NOMO-1 treated with dmso at 0.1 percent for 144 hours (cell line): ENCODE measurements around the gene FAM24A.

Source experiments
- DNase-seq: peaks from one replicate; lab custom pipeline; 2025; ENCODE audit not compliant: unreplicated experiment; lab: John Stamatoyannopoulos, UW

Gene FAM24A

GRCh38 chr10:122930140-122930539, 19.7 kb downstream of the FAM24A start:
- no peak for DNase-seq

DNA sequence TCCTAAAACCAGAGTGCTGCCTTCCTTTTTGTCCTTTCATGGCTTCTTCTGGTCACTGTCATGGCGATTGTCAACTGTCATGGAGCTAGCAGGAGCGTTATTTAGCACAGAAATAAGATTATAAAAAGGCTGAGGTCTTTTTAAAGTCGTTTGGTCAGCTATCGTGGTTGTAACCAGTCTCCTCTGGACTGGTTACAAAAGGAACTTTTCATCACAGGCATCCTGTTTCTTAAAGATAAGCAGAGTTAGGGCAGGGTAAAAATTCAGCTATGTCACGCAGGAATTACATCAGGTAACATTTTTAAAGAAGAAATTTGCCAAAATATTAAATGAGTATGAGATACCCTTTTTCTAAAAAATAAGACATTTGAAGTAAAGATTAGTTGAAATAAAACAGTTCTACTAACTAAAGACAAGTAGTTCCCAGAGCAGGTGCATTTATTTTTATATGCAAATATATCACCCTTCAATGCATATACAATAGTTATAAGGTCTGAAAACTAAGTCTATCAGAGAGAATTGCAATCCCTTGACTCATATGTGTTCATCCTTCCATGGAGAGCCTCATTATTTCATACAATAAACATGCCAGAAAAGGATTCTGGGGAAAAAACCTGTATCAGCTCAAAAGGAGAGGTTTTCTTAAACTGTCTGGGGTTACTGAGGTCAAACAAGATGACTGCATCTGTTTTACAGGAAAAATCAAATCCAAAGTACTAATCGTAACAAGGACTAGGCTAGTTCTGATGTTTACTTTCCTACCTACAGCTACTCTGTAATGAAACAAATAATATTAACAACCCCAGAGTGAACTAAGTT, 20.9 kb downstream of the FAM24A start:
- no peak for DNase-seq

DNA sequence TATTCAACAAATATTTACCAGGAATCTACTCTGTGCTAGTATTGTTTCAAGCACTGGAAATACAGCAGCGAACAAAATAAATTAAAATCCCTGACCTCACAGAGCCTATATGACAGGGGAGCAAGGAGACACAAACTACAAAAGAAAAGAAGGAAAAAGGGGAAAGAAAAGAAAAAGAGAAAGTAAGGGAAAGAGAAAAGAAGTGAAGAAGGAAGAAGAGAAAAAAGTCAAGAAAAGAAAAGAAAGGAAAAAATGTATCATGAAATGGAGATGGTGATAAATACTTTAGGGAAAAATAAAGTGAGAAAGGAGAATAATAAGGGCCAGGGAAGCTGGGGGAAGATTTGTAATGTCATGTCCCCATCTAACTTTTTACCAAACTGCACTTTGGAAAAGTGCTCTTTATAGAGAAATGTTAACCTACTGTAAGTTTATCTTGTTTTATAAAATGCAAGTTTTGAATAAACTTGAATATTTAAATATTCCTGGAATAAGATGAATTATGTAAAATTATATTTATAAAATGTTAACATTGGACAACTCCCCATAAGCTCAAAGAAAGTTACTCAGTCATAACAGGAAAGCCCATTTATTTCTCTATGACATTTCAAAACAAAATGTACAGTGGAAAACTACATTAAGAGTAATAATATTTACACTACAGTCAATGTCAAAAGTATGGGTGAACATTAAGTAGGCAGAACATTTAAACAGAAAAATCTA, 28.9 kb downstream of the FAM24A start:
- DNase-seq, result no peak

DNA sequence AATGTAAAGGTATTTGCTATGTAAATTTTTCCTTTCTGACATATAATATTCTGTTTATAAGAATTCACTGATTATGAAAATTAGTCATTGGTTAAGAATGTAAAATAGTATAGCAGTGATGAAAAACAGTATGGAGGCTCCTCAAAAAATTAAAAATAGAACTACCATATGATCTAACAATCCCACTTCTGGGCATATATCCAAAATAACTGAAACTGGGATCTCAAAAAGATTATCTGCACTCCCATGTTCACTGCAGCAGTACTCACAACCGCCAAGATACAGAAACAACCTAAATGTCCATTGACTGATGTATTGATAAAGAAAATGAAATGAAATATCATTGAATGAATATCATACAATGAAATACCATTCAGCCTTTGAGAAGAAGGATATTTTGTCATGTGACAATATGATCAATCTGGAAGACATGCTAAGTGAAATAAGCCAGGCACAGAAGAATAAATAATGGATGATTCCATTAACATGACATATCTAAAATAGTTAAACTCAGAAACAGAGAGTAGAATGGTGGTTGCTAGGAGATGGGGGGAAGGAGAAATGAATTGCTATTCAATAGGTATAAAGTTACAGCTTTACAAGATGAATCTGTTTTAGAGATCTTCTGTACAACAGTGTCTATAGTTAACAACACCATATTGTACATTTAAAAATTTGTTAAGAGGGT, 29.6 kb downstream of the FAM24A start:
- no peak for DNase-seq

DNA sequence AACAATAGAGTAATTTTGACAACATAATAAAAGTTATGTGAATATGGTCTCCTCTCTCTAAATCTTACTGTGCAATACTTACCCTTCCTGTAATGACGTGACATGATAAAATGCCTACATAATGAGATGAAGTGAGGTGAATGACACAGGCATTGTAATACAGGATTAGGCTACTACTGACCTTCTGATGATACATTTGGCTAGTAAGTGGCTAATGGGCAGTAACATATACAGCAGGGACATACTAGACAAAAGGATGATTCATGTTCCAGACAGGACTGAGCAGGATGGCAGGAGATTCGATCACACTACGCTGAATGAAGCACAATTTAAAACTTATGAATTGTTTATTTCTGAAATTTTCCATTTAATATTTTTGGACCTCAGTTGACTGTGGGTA, 38.9 kb downstream of the FAM24A start:
- DNase-seq, result no peak

GRCh38 chr10:122953902-122954730, 43.7 kb downstream of the FAM24A start, which contains the start of gene C10orf88:
Gene C10orf88 (minus strand): TSS chr10:122954227. CDS start chr10:122954178, 49 bp downstream.
- DNase-seq, result peak; percentile 99

GRCh38 chr10:122954731-122955050, 44.3 kb downstream of the FAM24A start:
- DNase-seq, result no peak

- no peak for DNase-seq
Observed at GRCh38 chr10:122955892-122956291, 45.5 kb downstream of the FAM24A start.

DNA sequence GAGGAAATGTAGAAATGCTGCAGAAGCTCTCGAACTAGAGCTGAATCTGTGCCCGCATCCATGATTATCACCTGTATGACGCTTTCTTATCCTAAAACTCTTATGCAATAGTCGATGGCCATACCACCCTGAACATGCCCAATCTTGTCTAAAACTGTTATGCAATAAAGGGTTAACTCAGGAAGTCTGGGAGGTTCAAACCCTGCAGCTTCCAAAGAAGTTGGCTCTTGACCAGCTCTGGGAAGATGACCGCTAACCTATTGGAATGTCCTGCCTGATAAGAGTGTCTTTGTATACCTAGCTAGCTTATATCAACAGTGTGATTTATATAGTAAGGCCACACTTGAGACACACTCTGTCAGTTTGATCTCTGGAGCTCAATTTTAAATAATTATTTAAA, 47.1 kb downstream of the FAM24A start:
- no peak for DNase-seq

DNA sequence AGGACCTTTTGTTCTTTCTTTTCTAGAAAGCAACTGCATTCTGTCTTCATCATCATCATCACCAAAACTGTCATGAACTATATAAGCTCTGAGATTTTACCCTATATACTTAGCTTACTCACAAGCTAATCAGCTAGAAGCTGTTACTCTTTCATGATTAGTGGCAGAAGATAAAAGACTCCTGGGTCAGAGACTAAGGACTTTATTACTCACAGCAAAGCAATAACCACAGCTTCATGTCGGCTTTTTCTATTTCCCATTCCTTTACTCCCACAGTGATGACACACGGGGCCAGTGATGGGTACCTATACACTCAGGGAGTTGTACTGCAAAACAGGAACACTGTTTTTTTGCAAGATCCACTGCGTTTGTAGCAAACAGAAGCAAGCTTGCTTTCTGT, 52.0 kb downstream of the FAM24A start:
- DNase-seq, result no peak
